ENCODE results near the gene TFAP2A.
A peak's percentile ranks its signal among the peaks of the same experiment; 100 is the strongest.

The TFAP2A gene

DNA sequence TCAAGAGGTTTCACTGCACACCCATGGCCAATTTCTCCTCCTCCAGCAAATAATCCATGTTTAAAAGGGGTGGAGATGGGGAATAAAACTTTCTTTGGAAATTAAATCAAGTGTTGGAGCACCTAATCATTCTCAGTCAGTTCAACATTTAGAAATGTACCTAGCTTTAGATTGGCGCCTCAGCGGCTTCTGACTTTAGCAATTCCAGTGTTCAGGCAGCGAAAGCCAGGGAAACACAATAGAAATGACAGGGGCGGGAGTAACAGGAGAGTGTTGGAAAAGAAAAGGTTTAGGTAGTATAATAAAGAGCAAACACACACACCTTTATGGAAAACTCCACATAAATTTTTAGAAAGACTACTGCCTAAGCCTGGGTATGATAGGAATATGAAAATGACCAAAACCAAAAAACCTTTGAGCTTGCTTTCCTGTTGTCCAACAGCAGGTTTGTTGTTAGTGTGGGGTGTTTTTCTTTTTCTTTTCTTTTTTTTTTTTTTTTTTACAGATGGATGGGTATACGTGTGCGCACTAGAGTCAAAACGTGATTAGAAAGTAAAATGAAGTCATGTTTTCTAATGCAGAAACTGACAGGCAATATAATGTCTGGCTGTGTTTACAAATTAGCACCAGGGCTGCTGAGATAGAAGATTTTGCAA, 7.7 kb downstream of the TFAP2A start (continued):
- TF ChIP-seq, protein P1, sequence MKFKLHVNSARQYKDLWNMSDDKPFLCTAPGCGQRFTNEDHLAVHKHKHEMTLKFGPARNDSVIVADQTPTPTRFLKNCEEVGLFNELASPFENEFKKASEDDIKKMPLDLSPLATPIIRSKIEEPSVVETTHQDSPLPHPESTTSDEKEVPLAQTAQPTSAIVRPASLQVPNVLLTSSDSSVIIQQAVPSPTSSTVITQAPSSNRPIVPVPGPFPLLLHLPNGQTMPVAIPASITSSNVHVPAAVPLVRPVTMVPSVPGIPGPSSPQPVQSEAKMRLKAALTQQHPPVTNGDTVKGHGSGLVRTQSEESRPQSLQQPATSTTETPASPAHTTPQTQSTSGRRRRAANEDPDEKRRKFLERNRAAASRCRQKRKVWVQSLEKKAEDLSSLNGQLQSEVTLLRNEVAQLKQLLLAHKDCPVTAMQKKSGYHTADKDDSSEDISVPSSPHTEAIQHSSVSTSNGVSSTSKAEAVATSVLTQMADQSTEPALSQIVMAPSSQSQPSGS (tag by site-specific recombination; IDR thresholded peaks at IDR 0.05; ENCODE audit: low read depth): peak; percentile 70; the same call in 1 of the 2 replicates
- TF ChIP-seq ZNF335 (tag by site-specific recombination; conservative IDR thresholded peaks at IDR 0.05): peak; percentile 54
- TF ChIP-seq, protein P2, sequence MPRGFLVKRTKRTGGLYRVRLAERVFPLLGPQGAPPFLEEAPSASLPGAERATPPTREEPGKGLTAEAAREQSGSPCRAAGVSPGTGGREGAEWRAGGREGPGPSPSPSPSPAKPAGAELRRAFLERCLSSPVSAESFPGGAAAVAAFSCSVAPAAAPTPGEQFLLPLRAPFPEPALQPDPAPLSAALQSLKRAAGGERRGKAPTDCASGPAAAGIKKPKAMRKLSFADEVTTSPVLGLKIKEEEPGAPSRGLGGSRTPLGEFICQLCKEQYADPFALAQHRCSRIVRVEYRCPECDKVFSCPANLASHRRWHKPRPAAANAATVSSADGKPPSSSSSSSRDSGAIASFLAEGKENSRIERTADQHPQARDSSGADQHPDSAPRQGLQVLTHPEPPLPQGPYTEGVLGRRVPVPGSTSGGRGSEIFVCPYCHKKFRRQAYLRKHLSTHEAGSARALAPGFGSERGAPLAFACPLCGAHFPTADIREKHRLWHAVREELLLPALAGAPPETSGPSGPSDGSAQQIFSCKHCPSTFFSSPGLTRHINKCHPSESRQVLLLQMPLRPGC (tag by site-specific recombination; IDR thresholded peaks at IDR 0.05): no peak
- peak; percentile 89; the same call in 1 of the 2 replicates for TF ChIP-seq ZNF629 (tag by site-specific recombination; IDR thresholded peaks at IDR 0.05)
- no peak for TF ChIP-seq KLF8 (tag by site-specific recombination; IDR thresholded peaks at IDR 0.05)
- TF ChIP-seq ZNF155 (tag by site-specific recombination; IDR thresholded peaks at IDR 0.05): no peak
- TF ChIP-seq, protein P3, sequence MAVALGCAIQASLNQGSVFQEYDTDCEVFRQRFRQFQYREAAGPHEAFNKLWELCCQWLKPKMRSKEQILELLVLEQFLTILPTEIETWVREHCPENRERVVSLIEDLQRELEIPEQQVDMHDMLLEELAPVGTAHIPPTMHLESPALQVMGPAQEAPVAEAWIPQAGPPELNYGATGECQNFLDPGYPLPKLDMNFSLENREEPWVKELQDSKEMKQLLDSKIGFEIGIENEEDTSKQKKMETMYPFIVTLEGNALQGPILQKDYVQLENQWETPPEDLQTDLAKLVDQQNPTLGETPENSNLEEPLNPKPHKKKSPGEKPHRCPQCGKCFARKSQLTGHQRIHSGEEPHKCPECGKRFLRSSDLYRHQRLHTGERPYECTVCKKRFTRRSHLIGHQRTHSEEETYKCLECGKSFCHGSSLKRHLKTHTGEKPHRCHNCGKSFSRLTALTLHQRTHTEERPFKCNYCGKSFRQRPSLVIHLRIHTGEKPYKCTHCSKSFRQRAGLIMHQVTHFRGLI (tag by site-specific recombination; IDR thresholded peaks at IDR 0.05): no peak

DNA sequence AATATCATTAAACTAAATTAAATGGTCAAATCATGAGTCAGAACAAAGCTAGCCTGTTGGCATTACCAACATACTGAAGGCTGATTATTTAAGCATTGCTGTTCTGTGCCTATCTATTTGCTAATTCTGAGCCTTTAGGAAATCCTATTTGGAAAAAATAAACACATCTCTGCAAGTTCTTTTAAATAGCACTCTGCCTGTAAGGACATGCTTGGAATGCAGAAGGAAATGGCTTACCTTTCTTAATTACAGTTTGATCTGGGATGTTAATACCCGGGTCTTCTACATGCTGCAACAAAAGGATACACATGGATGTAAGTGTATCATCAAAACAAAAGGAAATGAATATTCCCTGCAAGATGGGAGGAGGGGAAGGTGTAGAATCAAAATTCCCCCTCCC, 8.3 kb downstream of the TFAP2A start:
- H3K36me3 ChIP-seq (ENCODE audit: control insufficient read depth in 2 of 2, insufficient read depth in 1 of 2, low read length in 2 of 2): peaks cover 9 to 62% of the 10 kb centered on the region in 2 experiments; a peak in 2 of 3 replicates
- TF ChIP-seq OSR2 (tag by site-specific recombination; IDR thresholded peaks at IDR 0.05) (peak; percentile 14; the same call in 1 of the 2 replicates), SP7 (tag by site-specific recombination; IDR thresholded peaks at IDR 0.05) (peak; percentile 84), ZBTB7A (tag by site-specific recombination; IDR thresholded peaks at IDR 0.05; ENCODE audit: low read depth) (no peak), REST (tag by site-specific recombination; IDR thresholded peaks at IDR 0.05) (no peak), FEZF1 (tag by site-specific recombination; IDR thresholded peaks at IDR 0.05) (peak; percentile 3; the same call in 1 of the 2 replicates), KLF7 (tag by site-specific recombination; IDR thresholded peaks at IDR 0.05; ENCODE audit: borderline replicate concordance) (no peak), ZNF514 (tag by site-specific recombination; IDR thresholded peaks at IDR 0.05) (no peak), ZNF555 (tag by site-specific recombination; conservative IDR thresholded peaks at IDR 0.05) (no peak), WT1 (tag by site-specific recombination; IDR thresholded peaks at IDR 0.05) (peak; percentile 28; the same call in 1 of the 2 replicates)
- TF ChIP-seq, protein P4, sequence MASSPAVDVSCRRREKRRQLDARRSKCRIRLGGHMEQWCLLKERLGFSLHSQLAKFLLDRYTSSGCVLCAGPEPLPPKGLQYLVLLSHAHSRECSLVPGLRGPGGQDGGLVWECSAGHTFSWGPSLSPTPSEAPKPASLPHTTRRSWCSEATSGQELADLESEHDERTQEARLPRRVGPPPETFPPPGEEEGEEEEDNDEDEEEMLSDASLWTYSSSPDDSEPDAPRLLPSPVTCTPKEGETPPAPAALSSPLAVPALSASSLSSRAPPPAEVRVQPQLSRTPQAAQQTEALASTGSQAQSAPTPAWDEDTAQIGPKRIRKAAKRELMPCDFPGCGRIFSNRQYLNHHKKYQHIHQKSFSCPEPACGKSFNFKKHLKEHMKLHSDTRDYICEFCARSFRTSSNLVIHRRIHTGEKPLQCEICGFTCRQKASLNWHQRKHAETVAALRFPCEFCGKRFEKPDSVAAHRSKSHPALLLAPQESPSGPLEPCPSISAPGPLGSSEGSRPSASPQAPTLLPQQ (tag by site-specific recombination; IDR thresholded peaks at IDR 0.05): no peak
- TF ChIP-seq, protein P5, sequence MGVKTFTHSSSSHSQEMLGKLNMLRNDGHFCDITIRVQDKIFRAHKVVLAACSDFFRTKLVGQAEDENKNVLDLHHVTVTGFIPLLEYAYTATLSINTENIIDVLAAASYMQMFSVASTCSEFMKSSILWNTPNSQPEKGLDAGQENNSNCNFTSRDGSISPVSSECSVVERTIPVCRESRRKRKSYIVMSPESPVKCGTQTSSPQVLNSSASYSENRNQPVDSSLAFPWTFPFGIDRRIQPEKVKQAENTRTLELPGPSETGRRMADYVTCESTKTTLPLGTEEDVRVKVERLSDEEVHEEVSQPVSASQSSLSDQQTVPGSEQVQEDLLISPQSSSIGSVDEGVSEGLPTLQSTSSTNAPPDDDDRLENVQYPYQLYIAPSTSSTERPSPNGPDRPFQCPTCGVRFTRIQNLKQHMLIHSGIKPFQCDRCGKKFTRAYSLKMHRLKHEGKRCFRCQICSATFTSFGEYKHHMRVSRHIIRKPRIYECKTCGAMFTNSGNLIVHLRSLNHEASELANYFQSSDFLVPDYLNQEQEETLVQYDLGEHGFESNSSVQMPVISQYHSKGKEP (tag by site-specific recombination; IDR thresholded peaks at IDR 0.05): peak; percentile 73; the same call in 1 of the 2 replicates
- ChIA-PET CTCF (interaction anchor here (0.7 to 2.9 kb wide), 5 partner anchors 23 to 624 kb away, joined by 3 to 13 read pairs (median 4); no protein-coding TSS in a partner anchor), POLR2A (interaction anchor here (0.5 to 4.2 kb wide), 7 partner anchors 8 to 243 kb away, joined by 3 to 97 read pairs (median 3); partner anchors contain the start of gene TFAP2A)
- peak overlapping the region; percentile 88 for H3K4me3 ChIP-seq (ENCODE audit: low read depth, low read length)
- H3K9me3 ChIP-seq (ENCODE audit: control insufficient read depth, insufficient read depth, low read depth, low read length): no peaks in the 10 kb centered on the region
- H3K27ac ChIP-seq (ENCODE audit: extremely low read depth, low read depth, low read length): peak overlapping the region; percentile 67
- peaks cover 38% of the 10 kb centered on the region for H3K4me1 ChIP-seq (ENCODE audit: control insufficient read depth, insufficient read depth, low read length)

Data from HEK293 (cell line).